Measurements from ENCODE around the gene PIP5K1C.
"Not testable (repeated sequence)": the region's sequence is repeated elsewhere in the genome, so short reads cannot be mapped to it uniquely, and the experiment has no call there.

Gene PIP5K1C

DNA sequence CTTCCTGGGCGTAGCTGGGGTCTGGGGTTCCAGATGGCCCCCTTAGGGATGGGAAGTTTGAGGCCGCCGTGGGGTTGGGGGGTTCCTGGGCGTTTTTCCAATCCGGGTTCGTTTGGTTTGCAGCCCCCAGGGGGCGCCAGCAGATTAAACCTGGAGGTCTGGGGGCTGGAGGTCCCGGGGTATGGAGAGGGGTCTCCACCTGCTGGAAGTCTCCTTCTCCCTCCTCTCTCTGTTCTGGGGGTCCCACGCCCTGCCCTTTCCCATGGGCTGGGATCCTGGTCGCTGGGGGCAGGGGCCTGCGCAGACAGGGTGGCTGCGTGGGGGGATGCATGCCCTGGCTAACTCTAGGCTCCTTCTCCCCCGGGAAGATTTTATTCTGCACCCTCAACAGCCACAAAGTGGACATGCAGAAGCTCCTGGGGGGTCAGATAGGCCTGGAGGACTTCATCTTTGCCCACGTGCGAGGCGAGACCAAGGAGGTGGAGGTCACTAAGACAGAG, 114.1 kb downstream of the PIP5K1C start:
- Histone ChIP-seq H3K27me3 (ENCODE audit: low read length) (no peaks in the 10 kb centered on the region), H3K27ac (ENCODE audit: low read depth, low read length) (no peak overlapping the region), H3K9me3 (ENCODE audit: insufficient read depth, low read length) (peaks cover 10% of the 10 kb centered on the region; the same call in 1 of the 2 replicates), H3K9ac (ENCODE audit: low read length) (no peak overlapping the region), H3K79me2 (ENCODE audit: insufficient read depth, low read length) (no peaks in the 10 kb centered on the region), H3K4me2 (ENCODE audit: low read depth, low read length, poor library complexity, severe bottlenecking) (no peak overlapping the region), H3F3A (ENCODE audit: insufficient read depth) (0 out of 2 replicates have a peak, but pooled peaks cover 3% of the 10 kb centered on the region), H3K36me3 (ENCODE audit: low read length) (no peaks in the 10 kb centered on the region), H4K20me1 (ENCODE audit: low read depth, low read length) (no peaks in the 10 kb centered on the region), H3K9me2 (replicated peaks; ENCODE audit: insufficient read depth, low read length) (no peaks in the 10 kb centered on the region), H3K4me3 (ENCODE audit: insufficient read depth, low read length, poor library complexity, severe bottlenecking) (no peak overlapping the region), H2AFZ (ENCODE audit: low read depth, low read length, severe bottlenecking) (no peak overlapping the region)
- TF ChIP-seq EZH2phosphoT487 (conservative IDR thresholded peaks at IDR 0.05; ENCODE audit: low read length): no peak
- TF ChIP-seq, protein P1, sequence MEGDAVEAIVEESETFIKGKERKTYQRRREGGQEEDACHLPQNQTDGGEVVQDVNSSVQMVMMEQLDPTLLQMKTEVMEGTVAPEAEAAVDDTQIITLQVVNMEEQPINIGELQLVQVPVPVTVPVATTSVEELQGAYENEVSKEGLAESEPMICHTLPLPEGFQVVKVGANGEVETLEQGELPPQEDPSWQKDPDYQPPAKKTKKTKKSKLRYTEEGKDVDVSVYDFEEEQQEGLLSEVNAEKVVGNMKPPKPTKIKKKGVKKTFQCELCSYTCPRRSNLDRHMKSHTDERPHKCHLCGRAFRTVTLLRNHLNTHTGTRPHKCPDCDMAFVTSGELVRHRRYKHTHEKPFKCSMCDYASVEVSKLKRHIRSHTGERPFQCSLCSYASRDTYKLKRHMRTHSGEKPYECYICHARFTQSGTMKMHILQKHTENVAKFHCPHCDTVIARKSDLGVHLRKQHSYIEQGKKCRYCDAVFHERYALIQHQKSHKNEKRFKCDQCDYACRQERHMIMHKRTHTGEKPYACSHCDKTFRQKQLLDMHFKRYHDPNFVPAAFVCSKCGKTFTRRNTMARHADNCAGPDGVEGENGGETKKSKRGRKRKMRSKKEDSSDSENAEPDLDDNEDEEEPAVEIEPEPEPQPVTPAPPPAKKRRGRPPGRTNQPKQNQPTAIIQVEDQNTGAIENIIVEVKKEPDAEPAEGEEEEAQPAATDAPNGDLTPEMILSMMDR (IDR thresholded peaks at IDR 0.05; ENCODE audit: insufficient read depth, low read length, poor library complexity, severe bottlenecking): peak; percentile 43

DNA sequence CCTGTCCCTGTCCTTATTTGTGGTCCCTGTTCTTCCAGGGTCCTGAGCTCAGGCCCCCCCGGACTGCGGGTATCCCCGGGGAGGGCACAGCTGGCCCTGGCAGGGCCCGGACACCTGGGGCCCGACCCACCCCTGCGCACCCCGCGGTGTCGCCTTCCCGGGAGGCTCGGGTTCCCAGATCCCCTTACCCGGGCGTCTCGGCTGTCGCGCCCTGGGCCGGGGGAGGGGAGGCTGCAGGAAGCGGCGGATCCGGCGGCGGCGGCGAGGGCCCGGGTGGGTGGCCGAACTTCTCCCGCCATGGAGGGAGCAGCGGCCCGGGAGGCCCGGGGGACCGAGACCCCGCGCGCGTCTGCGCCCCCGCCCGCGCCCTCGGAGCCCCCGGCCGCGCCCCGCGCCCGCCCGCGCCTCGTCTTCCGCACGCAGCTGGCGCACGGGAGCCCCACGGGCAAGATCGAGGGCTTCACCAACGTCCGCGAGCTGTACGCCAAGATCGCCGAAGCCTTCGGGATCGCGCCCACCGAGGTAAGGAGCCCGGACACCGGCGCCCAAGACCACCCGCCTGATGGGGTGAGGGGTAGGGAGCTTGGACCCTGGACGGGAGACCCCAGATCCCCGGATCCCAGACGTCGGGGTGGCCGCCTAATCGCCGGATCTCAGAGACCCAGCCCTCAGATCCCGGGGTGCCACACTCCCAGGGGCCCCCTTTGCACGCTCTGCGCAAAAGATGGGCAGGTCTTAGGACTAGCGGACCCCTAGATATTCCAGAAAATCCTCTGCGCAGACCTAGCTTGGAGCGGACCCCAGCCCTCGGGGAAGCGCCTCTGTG, 114.8 kb downstream of the PIP5K1C start, which contains the start of gene GIPC3:
GIPC3 (plus strand) TSS at position 178 of the 826 bp plus-strand sequence; CDS start at position 298, 120 bp downstream.
- TF ChIP-seq, protein P1 (IDR thresholded peaks at IDR 0.05; ENCODE audit: insufficient read depth, low read length, poor library complexity, severe bottlenecking): no peak
- no peak for TF ChIP-seq EZH2phosphoT487 (conservative IDR thresholded peaks at IDR 0.05; ENCODE audit: low read length)
- Histone ChIP-seq H3K36me3 (ENCODE audit: low read length) (no peaks in the 10 kb centered on the region), H3K4me3 (ENCODE audit: insufficient read depth, low read length, poor library complexity, severe bottlenecking) (no peak within 1 kb of the TSS), H3K9ac (ENCODE audit: low read length) (no peak within 1 kb of the TSS), H3K9me3 (ENCODE audit: insufficient read depth, low read length) (0 out of 2 replicates have a peak, but pooled peaks cover 4% of the 10 kb centered on the region), H2AFZ (ENCODE audit: low read depth, low read length, severe bottlenecking) (no peak within 1 kb of the TSS), H3K27ac (ENCODE audit: low read depth, low read length) (no peak within 1 kb of the TSS), H3K27me3 (ENCODE audit: low read length) (no peaks in the 10 kb centered on the region), H3K9me2 (replicated peaks; ENCODE audit: insufficient read depth, low read length) (no peaks in the 10 kb centered on the region), H4K20me1 (ENCODE audit: low read depth, low read length) (no peaks in the 10 kb centered on the region), H3F3A (ENCODE audit: insufficient read depth) (no peaks in the 10 kb centered on the region), H3K4me2 (ENCODE audit: low read depth, low read length, poor library complexity, severe bottlenecking) (no peak within 1 kb of the TSS), H3K79me2 (ENCODE audit: insufficient read depth, low read length) (no peaks in the 10 kb centered on the region)

DNA sequence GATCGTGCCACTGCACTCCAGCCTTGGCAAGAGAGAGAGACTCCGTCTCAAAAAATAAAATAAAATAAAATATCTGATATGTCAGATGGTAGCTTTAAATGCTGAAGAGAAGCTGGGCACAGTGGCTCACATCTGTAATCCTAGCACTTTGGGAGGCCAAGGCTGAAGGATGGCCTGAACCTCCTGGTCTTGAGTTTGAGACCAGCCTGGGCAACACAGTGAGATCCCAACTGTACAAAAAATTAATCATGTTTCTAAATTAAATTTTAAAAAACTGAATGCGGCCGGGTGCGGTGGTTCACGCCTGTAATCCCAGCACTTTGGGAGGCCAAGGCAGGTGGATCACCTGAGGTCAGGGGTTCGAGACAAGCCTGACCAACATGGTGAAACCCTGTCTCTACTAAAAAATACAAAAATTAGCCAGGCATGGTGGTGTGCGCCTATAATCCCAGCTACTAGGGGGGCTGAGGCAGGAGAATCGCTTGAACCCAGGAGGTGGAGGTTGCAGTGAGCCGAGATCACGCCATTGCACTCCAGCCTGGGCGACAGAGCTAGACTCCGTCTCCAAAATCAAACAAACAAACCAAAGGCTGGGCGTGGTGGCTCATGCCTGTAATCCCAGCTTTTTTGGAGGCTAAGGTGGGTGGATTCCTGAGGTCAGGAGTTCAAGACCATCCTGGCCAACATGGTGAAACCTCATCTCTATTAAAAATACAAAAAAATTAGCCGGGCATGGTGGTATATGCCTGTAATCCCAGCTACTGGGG, 116.0 kb downstream of the PIP5K1C start:
- H3K9me3 ChIP-seq (ENCODE audit: insufficient read depth, low read length); H3K4me3 ChIP-seq (ENCODE audit: insufficient read depth, low read length, poor library complexity, severe bottlenecking); H3K9ac ChIP-seq (ENCODE audit: low read length); H3K9me2 ChIP-seq (replicated peaks; ENCODE audit: insufficient read depth, low read length); H3K27me3 ChIP-seq (ENCODE audit: low read length); H3K4me2 ChIP-seq (ENCODE audit: low read depth, low read length, poor library complexity, severe bottlenecking); H3K36me3 ChIP-seq (ENCODE audit: low read length); H3K27ac ChIP-seq (ENCODE audit: low read depth, low read length); H3K79me2 ChIP-seq (ENCODE audit: insufficient read depth, low read length); H4K20me1 ChIP-seq (ENCODE audit: low read depth, low read length); H2AFZ ChIP-seq (ENCODE audit: low read depth, low read length, severe bottlenecking); H3F3A ChIP-seq (ENCODE audit: insufficient read depth): not testable (repeated sequence)

DNA sequence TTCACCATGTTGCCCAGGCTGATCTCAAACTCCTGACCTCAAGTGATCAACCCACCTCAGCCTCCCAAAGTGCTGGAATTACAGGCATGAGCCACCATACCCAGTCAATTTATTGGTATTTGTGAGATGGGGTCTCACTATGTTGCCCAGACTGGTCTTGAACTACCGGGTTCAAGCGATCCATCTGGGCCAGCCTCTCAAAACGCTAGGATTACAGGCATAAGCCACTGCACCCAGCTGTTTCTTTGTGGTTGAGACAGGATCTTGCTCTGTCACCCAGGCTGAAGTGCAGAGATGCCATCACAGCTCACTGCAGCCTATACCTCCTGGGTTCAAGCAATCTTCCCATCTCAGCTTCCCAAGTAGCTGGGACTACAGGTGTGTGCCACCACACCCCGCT, 118.5 kb downstream of the PIP5K1C start:
- H4K20me1 ChIP-seq (ENCODE audit: low read depth, low read length); H3K9me3 ChIP-seq (ENCODE audit: insufficient read depth, low read length); H3K9ac ChIP-seq (ENCODE audit: low read length); H3K4me3 ChIP-seq (ENCODE audit: insufficient read depth, low read length, poor library complexity, severe bottlenecking); H3K27ac ChIP-seq (ENCODE audit: low read depth, low read length); H3K36me3 ChIP-seq (ENCODE audit: low read length); H3K27me3 ChIP-seq (ENCODE audit: low read length); H2AFZ ChIP-seq (ENCODE audit: low read depth, low read length, severe bottlenecking); H3K9me2 ChIP-seq (replicated peaks; ENCODE audit: insufficient read depth, low read length); H3K79me2 ChIP-seq (ENCODE audit: insufficient read depth, low read length); H3K4me2 ChIP-seq (ENCODE audit: low read depth, low read length, poor library complexity, severe bottlenecking); H3F3A ChIP-seq (ENCODE audit: insufficient read depth): not testable (repeated sequence)
